Neutrophil (primary cell): ENCODE results near the gene CLMP.
"Not testable (repeated sequence)": the region's sequence is repeated elsewhere in the genome, so short reads cannot be mapped to it uniquely, and the experiment has no call there.

Source experiments
- H3K27ac ChIP-seq: fragments of 200-600 bp; sonication (generic); 2 replicates; pipeline ENCODE4 v1.5.1; 2016; ENCODE audit warnings: mild to moderate bottlenecking, moderate library complexity
- H3K27me3 ChIP-seq: fragments of 200-600 bp; sonication (generic); 2 replicates; pipeline ENCODE4 v1.6.0; 2016; ENCODE audit warnings: mild to moderate bottlenecking
- H3K36me3 ChIP-seq: fragments of 200-600 bp; sonication (generic); 2 replicates; pipeline ENCODE4 v1.5.1; 2017
- H3K4me1 ChIP-seq, 2 experiments: fragments of 200-600 bp in 1 of 2; sonication (generic) in 1 of 2; 1 replicate in 1 of 2; 2 replicates in 1 of 2; pipeline versions ENCODE4 v1.5.1 to v1.6.1; 2013 to 2016; ENCODE audit warnings: low read depth in 1 of 2, low read length in 1 of 2, mild to moderate bottlenecking in 1 of 2, moderate library complexity in 1 of 2; ENCODE audit not compliant: control insufficient read depth in 1 of 2, insufficient read depth in 1 of 2
- H3K4me3 ChIP-seq, 2 experiments: fragments of 200-600 bp in 1 of 2; sonication (generic) in 1 of 2; 1 replicate in 1 of 2; 2 replicates in 1 of 2; pipeline ENCODE4 v1.5.1; 2013 to 2016; ENCODE audit warnings: low read depth in 1 of 2, low read length in 1 of 2, mild to moderate bottlenecking in 1 of 2, moderate library complexity in 1 of 2
- H3K9me3 ChIP-seq: fragments of 200-600 bp; sonication (generic); 2 replicates; pipeline ENCODE4 v1.5.1; 2016
- TF ChIP-seq, protein P1 (sequence below): fragments of 200-600 bp; sonication (generic); IDR thresholded peaks from 2 replicates; pipeline ENCODE4 v1.5.1; 2016; ENCODE audit warnings: antibody characterized with exemption

CLMP gene

DNA sequence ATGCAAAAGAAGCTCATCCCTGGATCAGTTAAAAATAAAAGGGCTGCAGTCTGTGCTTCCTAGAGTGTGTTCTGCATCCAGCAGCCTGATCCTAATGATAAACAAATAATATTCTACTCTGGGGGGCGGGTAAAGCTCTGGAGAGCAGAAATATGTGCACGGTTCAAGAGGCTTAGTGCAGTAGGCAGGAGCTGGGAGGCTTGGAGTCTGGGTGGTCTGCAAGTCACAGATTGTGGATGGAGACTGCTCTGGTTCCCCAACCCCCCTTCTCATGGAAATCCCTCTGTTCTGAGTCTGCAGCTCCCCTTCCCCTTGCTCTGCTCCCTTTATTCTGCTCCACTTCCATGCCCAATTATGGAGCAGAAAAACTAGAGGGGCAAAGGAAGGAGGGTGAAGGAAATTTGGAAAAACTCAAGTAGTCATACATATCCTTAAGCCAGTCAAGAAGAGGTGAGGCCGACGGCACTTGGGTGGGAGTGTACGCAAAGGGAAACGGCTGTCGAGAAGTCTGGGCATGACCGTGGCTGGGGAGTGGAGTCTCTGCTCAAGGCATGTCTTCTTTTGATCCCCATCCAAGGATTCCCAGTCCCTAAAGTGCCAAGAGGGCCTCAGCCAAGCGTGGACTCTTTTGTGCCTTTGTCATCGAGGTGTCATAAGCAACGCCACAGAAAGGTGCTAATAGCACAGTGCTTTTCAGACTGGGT is 16.3 kb upstream of the CLMP start:
- Histone ChIP-seq H3K36me3 (no peaks in the 10 kb centered on the region), H3K4me3 (no peak overlapping the region), H3K4me1 (no peaks in the 10 kb centered on the region), H3K9me3 (no peaks in the 10 kb centered on the region), H3K27ac (no peak overlapping the region), H3K27me3 (peaks cover 70% of the 10 kb centered on the region)
- TF ChIP-seq, protein P1, sequence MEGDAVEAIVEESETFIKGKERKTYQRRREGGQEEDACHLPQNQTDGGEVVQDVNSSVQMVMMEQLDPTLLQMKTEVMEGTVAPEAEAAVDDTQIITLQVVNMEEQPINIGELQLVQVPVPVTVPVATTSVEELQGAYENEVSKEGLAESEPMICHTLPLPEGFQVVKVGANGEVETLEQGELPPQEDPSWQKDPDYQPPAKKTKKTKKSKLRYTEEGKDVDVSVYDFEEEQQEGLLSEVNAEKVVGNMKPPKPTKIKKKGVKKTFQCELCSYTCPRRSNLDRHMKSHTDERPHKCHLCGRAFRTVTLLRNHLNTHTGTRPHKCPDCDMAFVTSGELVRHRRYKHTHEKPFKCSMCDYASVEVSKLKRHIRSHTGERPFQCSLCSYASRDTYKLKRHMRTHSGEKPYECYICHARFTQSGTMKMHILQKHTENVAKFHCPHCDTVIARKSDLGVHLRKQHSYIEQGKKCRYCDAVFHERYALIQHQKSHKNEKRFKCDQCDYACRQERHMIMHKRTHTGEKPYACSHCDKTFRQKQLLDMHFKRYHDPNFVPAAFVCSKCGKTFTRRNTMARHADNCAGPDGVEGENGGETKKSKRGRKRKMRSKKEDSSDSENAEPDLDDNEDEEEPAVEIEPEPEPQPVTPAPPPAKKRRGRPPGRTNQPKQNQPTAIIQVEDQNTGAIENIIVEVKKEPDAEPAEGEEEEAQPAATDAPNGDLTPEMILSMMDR: no peak

DNA sequence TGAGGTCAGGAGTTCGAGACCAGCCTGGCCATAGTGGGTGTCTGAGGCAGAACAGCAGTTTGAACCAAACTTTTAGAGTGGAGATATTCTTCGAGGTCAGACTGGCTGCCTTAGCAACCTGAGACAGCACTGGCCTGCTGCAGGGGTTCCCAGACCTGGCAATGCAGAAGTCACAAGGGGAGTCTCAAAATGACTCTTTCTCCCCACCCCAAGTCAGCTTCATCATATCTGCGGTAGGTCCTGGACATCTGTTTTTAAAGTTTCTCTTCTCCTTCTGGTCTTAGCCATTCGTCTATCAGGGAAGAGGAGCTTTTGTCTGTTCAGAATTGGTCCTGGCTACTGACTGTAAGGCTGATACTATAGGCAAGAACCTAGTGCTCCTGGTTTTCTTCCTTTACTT is 14.5 kb upstream of the CLMP start:
- Histone ChIP-seq H3K27ac (no peak overlapping the region), H3K9me3 (no peaks in the 10 kb centered on the region), H3K27me3 (peaks cover 66% of the 10 kb centered on the region), H3K36me3 (no peaks in the 10 kb centered on the region), H3K4me1 (no peaks in the 10 kb centered on the region), H3K4me3 (no peak overlapping the region)
- TF ChIP-seq, protein P1: no peak

DNA sequence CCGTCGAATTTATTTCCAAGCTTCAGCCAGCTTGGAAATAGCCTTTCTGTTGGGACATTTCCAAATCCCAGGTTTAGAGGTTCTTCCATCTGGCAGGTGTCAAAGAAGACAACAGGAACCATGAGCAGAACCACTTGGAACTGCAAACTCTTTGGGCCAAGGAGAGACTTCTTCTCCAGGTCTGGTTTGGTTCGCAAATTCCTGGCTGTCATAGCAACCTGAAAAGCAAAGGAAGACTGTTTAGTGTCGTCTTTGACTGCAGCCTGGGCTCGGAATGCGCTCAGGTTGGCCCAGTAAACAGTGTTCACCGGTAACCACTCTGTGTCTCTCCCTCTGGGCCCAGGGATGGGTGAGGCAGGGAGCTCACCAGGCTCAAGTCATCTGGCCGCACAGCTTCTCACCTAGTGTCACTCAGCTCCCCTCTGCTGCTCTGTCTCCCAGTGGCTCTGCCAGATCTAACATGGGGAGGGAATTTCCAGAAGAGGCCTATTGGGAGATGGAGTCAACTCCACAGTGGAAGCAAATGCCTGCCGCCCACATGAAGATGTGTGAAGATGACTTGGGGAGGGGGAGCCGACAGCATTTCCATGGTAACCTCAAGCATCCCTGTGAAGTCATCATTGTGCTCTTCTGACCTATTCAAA is 11.9 kb upstream of the CLMP start:
- no peaks in the 10 kb centered on the region for H3K4me1 ChIP-seq
- no peaks in the 10 kb centered on the region for H3K9me3 ChIP-seq
- H3K36me3 ChIP-seq: no peaks in the 10 kb centered on the region
- no peak overlapping the region for H3K4me3 ChIP-seq
- TF ChIP-seq, protein P1: no peak
- H3K27ac ChIP-seq: no peak overlapping the region
- H3K27me3 ChIP-seq: peaks cover 53% of the 10 kb centered on the region

DNA sequence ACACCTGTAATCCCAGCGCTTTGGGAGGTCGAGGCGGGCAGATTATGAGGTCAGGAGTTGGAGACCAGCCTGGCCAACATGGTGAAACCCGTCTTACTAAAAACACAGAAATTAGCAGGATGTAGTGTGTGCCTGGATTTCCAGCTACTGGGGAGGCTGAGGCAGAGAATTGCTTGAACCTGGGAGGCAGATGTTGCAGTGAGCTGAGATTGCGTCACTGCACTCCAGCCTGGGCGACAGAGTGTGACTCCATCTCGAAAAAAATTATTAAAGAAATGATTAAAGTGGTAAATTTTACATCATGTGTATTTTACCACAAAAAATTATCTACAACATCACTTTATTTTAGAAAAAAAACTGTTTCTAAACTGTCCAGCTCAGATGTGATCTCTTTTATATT is 11.0 kb upstream of the CLMP start:
- not testable (repeated sequence) for H3K4me3 ChIP-seq, H3K4me1 ChIP-seq, H3K27ac ChIP-seq, H3K9me3 ChIP-seq, H3K36me3 ChIP-seq
- H3K27me3 ChIP-seq: peaks cover 52% of the 10 kb centered on the region

DNA sequence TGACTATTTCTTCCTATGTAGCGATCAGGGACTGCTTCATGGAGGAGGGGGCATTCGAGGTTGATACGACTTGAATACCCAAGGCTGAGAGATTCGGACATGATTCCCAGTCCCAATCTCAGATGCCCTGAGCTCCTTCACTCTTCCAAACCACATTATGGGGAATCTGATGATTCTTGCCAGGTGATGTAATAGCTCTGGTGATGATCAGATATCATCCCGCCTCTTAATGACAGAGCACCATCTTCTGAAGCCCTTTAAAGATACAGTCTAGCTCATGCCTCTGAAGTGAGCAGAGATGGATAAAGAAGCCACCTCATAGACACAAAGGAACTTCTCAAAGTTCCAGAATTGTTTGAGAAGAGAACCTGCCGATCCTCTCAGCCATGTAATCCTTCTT is 8.9 kb upstream of the CLMP start:
- Histone ChIP-seq H3K27ac (no peak overlapping the region), H3K36me3 (no peaks in the 10 kb centered on the region), H3K4me1 (no peaks in the 10 kb centered on the region), H3K4me3 (no peak overlapping the region), H3K27me3 (peaks cover 69% of the 10 kb centered on the region), H3K9me3 (no peaks in the 10 kb centered on the region)
- TF ChIP-seq, protein P1: no peak

DNA sequence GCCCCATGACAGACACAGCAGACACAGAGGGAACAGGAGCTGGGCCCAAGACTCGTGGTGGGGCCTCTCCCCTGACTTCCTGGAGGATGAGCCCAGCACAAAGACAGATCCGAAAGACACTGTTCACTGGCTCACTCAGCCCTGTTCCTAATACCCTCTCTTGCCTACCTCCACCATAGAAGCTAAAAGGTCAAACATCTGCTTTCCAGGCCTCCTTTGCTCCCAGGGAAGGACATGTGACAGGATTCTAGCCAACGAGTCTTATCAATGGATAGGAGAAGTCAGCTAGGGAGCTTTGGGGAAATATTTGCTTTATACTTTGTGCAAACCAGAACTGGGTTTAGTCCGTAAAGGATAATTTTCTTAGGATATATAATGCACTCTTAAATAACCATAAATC is 8.4 kb upstream of the CLMP start:
- H3K9me3 ChIP-seq: no peaks in the 10 kb centered on the region
- H3K27ac ChIP-seq: no peak overlapping the region
- peaks cover 69% of the 10 kb centered on the region for H3K27me3 ChIP-seq
- no peaks in the 10 kb centered on the region for H3K4me1 ChIP-seq
- H3K36me3 ChIP-seq: no peaks in the 10 kb centered on the region
- TF ChIP-seq, protein P1: no peak
- H3K4me3 ChIP-seq: no peak overlapping the region
